HepG2 (cell line): ENCODE data around the gene COLGALT1. TPM values are rescaled to one million over a fixed set of nuclear protein-coding genes. Genes with fewer than 3 reads are reported as not detected.

ENCODE experiments used
- ATAC-seq: fragments of 200-7000 bp; cut with Tn5 transposase; 3 replicates; pipeline ENCODE4 v1.9.1; 2020; ENCODE audit warnings: mild to moderate bottlenecking, moderate library complexity
- BruUV-seq: library from RNA; stranded (reverse); fragments of 400-500 nt; replicated peaks from 2 replicates; lab custom pipeline; 2021; lab: Mats Ljungman, UMichigan
- CTCF ChIA-PET: fragments of 300-600 bp; formaldehyde crosslinking; extraction: SDS; loops from one replicate; lab custom pipeline; 2021; ENCODE audit warnings: low total read pairs, inconsistent platforms, low intra/inter-chr PET ratio; lab: Yijun Ruan, JAX
- POLR2A ChIA-PET: fragments of 350-600 bp; sonication (Branson Sonifier 250); formaldehyde crosslinking; loops from one replicate; lab custom pipeline; 2020; ENCODE audit warnings: antibody characterized with exemption, inconsistent platforms; lab: Yijun Ruan, JAX
- DNase-seq: peaks from one replicate; pipeline ENCODE4 v3.0.0-alpha.2; 2015; ENCODE audit warnings: low spot score
- FAIRE-seq: peaks from 3 replicates; lab custom pipeline; 2011; peaks lifted over from hg19 to GRCh38; lab: Jason Lieb, UNC
- H2AFZ ChIP-seq: one replicate; pipeline ENCODE4 v1.6.1; 2011; ENCODE audit warnings: low read length, inconsistent platforms
- H3K27ac ChIP-seq: fragments of 300-600 bp; 3 replicates; pipeline ENCODE4 v1.8.0; 2011; ENCODE audit warnings: mixed run types, mild to moderate bottlenecking, mixed read lengths, low read length, inconsistent platforms; ENCODE audit not compliant: insufficient read depth; ENCODE audit errors: extremely low read length
- H3K27me3 ChIP-seq, 2 experiments: fragments of 200-600 bp in 1 of 2; 2 replicates in 1 of 2; 3 replicates in 1 of 2; pipeline versions ENCODE4 v1.6.0 to v1.8.0; 2011; ENCODE audit warnings: low read length in 2 of 2, mild to moderate bottlenecking in 2 of 2, moderate library complexity in 2 of 2, inconsistent platforms in 1 of 2; ENCODE audit not compliant: insufficient read depth in 2 of 2, control insufficient read depth in 1 of 2
- H3K36me3 ChIP-seq, 2 experiments: fragments of 200-600 bp in 1 of 2; replicated peaks in 1 of 2; 2 replicates in 1 of 2; 3 replicates in 1 of 2; pipeline versions ENCODE4 v1.5.1 to v1.8.0; 2011; ENCODE audit warnings: low read length in 2 of 2, inconsistent platforms in 1 of 2; ENCODE audit not compliant: insufficient read depth in 2 of 2, control insufficient read depth in 1 of 2
- H3K4me1 ChIP-seq: 2 replicates; pipeline ENCODE4 v1.5.1; 2012; ENCODE audit warnings: low read length, inconsistent platforms; ENCODE audit not compliant: insufficient read depth
- H3K4me2 ChIP-seq: 2 replicates; pipeline ENCODE4 v1.6.0; 2011; ENCODE audit warnings: low read depth, low read length, inconsistent platforms
- H3K4me3 ChIP-seq, 3 experiments: fragments of 200-600 bp in 1 of 3; sonication (generic), shearing (Covaris generic) in 1 of 3; replicated peaks in 1 of 3; 2 replicates each; pipeline ENCODE4 v1.5.1; 2011 to 2016; ENCODE audit warnings: low read length in 3 of 3, inconsistent platforms in 2 of 3, low read depth in 2 of 3, mild to moderate bottlenecking in 2 of 3, control low read depth in 1 of 3, mixed read lengths in 1 of 3; ENCODE audit not compliant: insufficient read depth in 1 of 3
- H3K79me2 ChIP-seq: one replicate; pipeline ENCODE4 v1.6.1; 2011; ENCODE audit warnings: low read length, inconsistent platforms; ENCODE audit not compliant: insufficient read depth
- H3K9ac ChIP-seq: 2 replicates; pipeline ENCODE4 v1.6.0; 2011; ENCODE audit warnings: mild to moderate bottlenecking, low read depth, low read length, inconsistent platforms; ENCODE audit not compliant: insufficient read depth
- H3K9me3 ChIP-seq: 2 replicates; pipeline ENCODE4 v1.5.1; 2012; ENCODE audit warnings: mild to moderate bottlenecking, low read length
- H4K20me1 ChIP-seq: 2 replicates; pipeline ENCODE4 v1.6.0; 2011; ENCODE audit warnings: inconsistent platforms, mild to moderate bottlenecking, low read length, moderate library complexity; ENCODE audit not compliant: insufficient read depth
- GATAD2A ChIP-seq: IDR thresholded peaks from 2 replicates; pipeline ENCODE4 v1.6.1; 2016
- ISX ChIP-seq: sonication (generic); formaldehyde crosslinking; conservative IDR thresholded peaks from 2 replicates; pipeline ENCODE4 v1.5.0; 2020; ENCODE audit warnings: missing genetic modification reagents
- LRRFIP1 ChIP-seq: sonication (generic); formaldehyde crosslinking; conservative IDR thresholded peaks from 2 replicates; pipeline ENCODE4 v1.4.0; 2020; ENCODE audit warnings: missing genetic modification reagents
- MBD4 ChIP-seq: IDR thresholded peaks from 2 replicates; pipeline ENCODE4 v1.6.1; 2012; ENCODE audit warnings: low read length, inconsistent platforms, borderline replicate concordance
- MIER3 ChIP-seq: IDR thresholded peaks from 2 replicates; pipeline ENCODE4 v1.6.1; 2016; ENCODE audit warnings: missing compliant biosample characterization, borderline replicate concordance
- POLR2A ChIP-seq, 2 experiments: IDR thresholded peaks; 2 replicates each; pipeline ENCODE4 v1.6.1; 2011; ENCODE audit warnings: low read depth in 2 of 2, low read length in 2 of 2, mild to moderate bottlenecking in 1 of 2, moderate library complexity in 1 of 2; ENCODE audit not compliant: insufficient read depth in 1 of 2
- RELA ChIP-seq: sonication (generic); formaldehyde crosslinking; IDR thresholded peaks from 2 replicates; pipeline ENCODE4 v1.4.0; 2020; ENCODE audit warnings: missing genetic modification reagents
- TOE1 ChIP-seq: sonication (generic); formaldehyde crosslinking; IDR thresholded peaks from 2 replicates; pipeline ENCODE4 v1.4.0; 2020; ENCODE audit warnings: mild to moderate bottlenecking, missing genetic modification reagents
- TRIM24 ChIP-seq: sonication (generic); formaldehyde crosslinking; IDR thresholded peaks from 2 replicates; pipeline ENCODE4 v1.8.0; 2022; ENCODE audit warnings: mild to moderate bottlenecking, missing genetic modification reagents
- YY1 ChIP-seq: IDR thresholded peaks from 2 replicates; pipeline ENCODE4 v1.6.1; 2011; ENCODE audit warnings: low read length, low read depth, moderate library complexity, mild to moderate bottlenecking; ENCODE audit not compliant: insufficient read depth, insufficient replicate concordance
- ZKSCAN5 ChIP-seq: sonication (generic); formaldehyde crosslinking; IDR thresholded peaks from 2 replicates; pipeline ENCODE4 v1.5.1; 2020; ENCODE audit warnings: mild to moderate bottlenecking, missing genetic modification reagents
- ZNF101 ChIP-seq: sonication (generic); formaldehyde crosslinking; IDR thresholded peaks from 2 replicates; pipeline ENCODE4 v1.4.0; 2020; ENCODE audit warnings: mild to moderate bottlenecking, low read depth, missing genetic modification reagents, borderline replicate concordance
- WGBS: methylation state at CpG from one replicate; pipeline ENCODE4 v1.1.6; 2017; ENCODE audit warnings: low lambda C conversion rate; 5-methylcytosine and 5-hydroxymethylcytosine counted together
- in situ Hi-C: cut with HindIII; loops from 2 replicates; pipeline ENCODE4 v1.10.0; 2017; ENCODE audit warnings: low pct_unique_long_range_greater_than_20kb; ENCODE audit not compliant: extremely low pct_ligation_motif_present
- intact Hi-C: fragments of 100-400 bp; cut with micrococcal nuclease; formaldehyde crosslinking; loops from one replicate; pipeline ENCODE4 v1.10.0; 2022; ENCODE audit not compliant: unreplicated experiment
- polyA plus RNA-seq, 8 experiments: library from polyadenylated mRNA; depleted of rRNA in 3 of 8; stranded (reverse) in 7 of 8; unstranded in 1 of 8; fragments of >200 nt; fragmentation: Illumina TruSeq in 4 of 8; extraction: Trizol in 4 of 8; gene quantifications; 2 replicates each; pipeline versions ENCODE4 v1.2.1 to v1.2.3, GENCODE V29; 2011 to 2016; ENCODE audit warnings: low read depth in 4 of 8, missing spikeins in 1 of 8, mixed read lengths in 1 of 8; ENCODE audit not compliant: insufficient read depth in 1 of 8
- total RNA-seq, 5 experiments: library from RNA; depleted of rRNA; stranded (reverse); fragments of >200 nt; fragmentation: Illumina TruSeq; extraction: Trizol; gene quantifications; 2 replicates each; pipeline ENCODE4 v1.2.3, GENCODE V29; 2016; ENCODE audit warnings: low read depth in 1 of 5
- TF ChIP-seq, protein P1 (sequence below): fragments of 450-650 bp; IDR thresholded peaks from 2 replicates; pipeline ENCODE4 v1.6.1; 2016
- TF ChIP-seq, protein P2 (sequence below): sonication (generic); formaldehyde crosslinking; IDR thresholded peaks from 2 replicates; pipeline ENCODE4 v1.4.0; 2020; ENCODE audit warnings: missing genetic modification reagents

Gene COLGALT1
- total and polyA plus RNA-seq, 2 of the 13 experiments (the other 11 are each of a cell fraction or from before 2014, with no cell fraction given): 58.0 to 211 TPM

GRCh38 chr19:17560205-17560595 lies 4.8 kb downstream of the COLGALT1 start (continued):
- TF ChIP-seq TRIM24 (CRISPR knock-in tag): no peak
- TF ChIP-seq ISX (CRISPR knock-in tag): no peak
- TF ChIP-seq ZKSCAN5: no peak
- no peak for TF ChIP-seq MBD4
- TF ChIP-seq LRRFIP1 (CRISPR knock-in tag): no peak
- TF ChIP-seq MIER3: no peak
- no peak for TF ChIP-seq POLR2A (IDR thresholded peaks at IDR 0.05; ENCODE audit: insufficient read depth in 1 of 2, low read depth in 2 of 2, low read length in 2 of 2)
- TF ChIP-seq YY1: no peak
- no peak for TF ChIP-seq RELA (CRISPR knock-in tag)
- TF ChIP-seq, protein P1, sequence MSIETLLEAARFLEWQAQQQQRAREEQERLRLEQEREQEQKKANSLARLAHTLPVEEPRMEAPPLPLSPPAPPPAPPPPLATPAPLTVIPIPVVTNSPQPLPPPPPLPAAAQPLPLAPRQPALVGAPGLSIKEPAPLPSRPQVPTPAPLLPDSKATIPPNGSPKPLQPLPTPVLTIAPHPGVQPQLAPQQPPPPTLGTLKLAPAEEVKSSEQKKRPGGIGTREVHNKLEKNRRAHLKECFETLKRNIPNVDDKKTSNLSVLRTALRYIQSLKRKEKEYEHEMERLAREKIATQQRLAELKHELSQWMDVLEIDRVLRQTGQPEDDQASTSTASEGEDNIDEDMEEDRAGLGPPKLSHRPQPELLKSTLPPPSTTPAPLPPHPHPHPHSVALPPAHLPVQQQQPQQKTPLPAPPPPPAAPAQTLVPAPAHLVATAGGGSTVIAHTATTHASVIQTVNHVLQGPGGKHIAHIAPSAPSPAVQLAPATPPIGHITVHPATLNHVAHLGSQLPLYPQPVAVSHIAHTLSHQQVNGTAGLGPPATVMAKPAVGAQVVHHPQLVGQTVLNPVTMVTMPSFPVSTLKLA: no peak

GRCh38 chr19:17562097-17562496 lies 6.6 kb downstream of the COLGALT1 start:
- Histone ChIP-seq H2AFZ (no peak overlapping the region), H3K79me2 (peaks cover 2% of the 10 kb centered on the region), H3K4me3 (no peak overlapping the region), H4K20me1 (no peaks in the 10 kb centered on the region), H3K9ac (no peak overlapping the region), H3K9me3 (no peaks in the 10 kb centered on the region), H3K4me2 (no peak overlapping the region), H3K36me3 (peaks cover 17 to 45% of the 10 kb centered on the region in 2 experiments), H3K27ac (no peak overlapping the region), H3K4me1 (peaks cover 11% of the 10 kb centered on the region; the same call in 1 of the 2 replicates), H3K27me3 (no peaks in the 10 kb centered on the region)
- BruUV-seq: no TSS peak
- ChIA-PET CTCF (no interaction called here), POLR2A (no interaction called here)
- no peak for ATAC-seq
- no peak for DNase-seq
- 98% methylated on average over 4 of the region's 4 CpGs for WGBS
- intact Hi-C loops: no loop called here
- in situ Hi-C loops: no loop called here
- FAIRE-seq: no peak
- no peak for TF ChIP-seq TOE1 (CRISPR knock-in tag)
- no peak for TF ChIP-seq ZNF101 (CRISPR knock-in tag)
- TF ChIP-seq, protein P2, sequence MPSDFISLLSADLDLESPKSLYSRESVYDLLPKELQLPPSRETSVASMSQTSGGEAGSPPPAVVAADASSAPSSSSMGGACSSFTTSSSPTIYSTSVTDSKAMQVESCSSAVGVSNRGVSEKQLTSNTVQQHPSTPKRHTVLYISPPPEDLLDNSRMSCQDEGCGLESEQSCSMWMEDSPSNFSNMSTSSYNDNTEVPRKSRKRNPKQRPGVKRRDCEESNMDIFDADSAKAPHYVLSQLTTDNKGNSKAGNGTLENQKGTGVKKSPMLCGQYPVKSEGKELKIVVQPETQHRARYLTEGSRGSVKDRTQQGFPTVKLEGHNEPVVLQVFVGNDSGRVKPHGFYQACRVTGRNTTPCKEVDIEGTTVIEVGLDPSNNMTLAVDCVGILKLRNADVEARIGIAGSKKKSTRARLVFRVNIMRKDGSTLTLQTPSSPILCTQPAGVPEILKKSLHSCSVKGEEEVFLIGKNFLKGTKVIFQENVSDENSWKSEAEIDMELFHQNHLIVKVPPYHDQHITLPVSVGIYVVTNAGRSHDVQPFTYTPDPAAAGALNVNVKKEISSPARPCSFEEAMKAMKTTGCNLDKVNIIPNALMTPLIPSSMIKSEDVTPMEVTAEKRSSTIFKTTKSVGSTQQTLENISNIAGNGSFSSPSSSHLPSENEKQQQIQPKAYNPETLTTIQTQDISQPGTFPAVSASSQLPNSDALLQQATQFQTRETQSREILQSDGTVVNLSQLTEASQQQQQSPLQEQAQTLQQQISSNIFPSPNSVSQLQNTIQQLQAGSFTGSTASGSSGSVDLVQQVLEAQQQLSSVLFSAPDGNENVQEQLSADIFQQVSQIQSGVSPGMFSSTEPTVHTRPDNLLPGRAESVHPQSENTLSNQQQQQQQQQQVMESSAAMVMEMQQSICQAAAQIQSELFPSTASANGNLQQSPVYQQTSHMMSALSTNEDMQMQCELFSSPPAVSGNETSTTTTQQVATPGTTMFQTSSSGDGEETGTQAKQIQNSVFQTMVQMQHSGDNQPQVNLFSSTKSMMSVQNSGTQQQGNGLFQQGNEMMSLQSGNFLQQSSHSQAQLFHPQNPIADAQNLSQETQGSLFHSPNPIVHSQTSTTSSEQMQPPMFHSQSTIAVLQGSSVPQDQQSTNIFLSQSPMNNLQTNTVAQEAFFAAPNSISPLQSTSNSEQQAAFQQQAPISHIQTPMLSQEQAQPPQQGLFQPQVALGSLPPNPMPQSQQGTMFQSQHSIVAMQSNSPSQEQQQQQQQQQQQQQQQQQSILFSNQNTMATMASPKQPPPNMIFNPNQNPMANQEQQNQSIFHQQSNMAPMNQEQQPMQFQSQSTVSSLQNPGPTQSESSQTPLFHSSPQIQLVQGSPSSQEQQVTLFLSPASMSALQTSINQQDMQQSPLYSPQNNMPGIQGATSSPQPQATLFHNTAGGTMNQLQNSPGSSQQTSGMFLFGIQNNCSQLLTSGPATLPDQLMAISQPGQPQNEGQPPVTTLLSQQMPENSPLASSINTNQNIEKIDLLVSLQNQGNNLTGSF (CRISPR knock-in tag): no peak
- no peak for TF ChIP-seq GATAD2A (CRISPR knock-in tag)
